HepG2 (cell line): ENCODE data around the gene YTHDF1. TPM values are rescaled to one million over a fixed set of nuclear protein-coding genes. Genes with fewer than 3 reads are reported as not detected.

Experiments used
- ATAC-seq: fragments of 200-7000 bp; cut with Tn5 transposase; 3 replicates; pipeline ENCODE4 v1.9.1; 2020; ENCODE audit warnings: mild to moderate bottlenecking, moderate library complexity
- BruUV-seq: library from RNA; stranded (reverse); fragments of 400-500 nt; replicated peaks from 2 replicates; lab custom pipeline; 2021; lab: Mats Ljungman, UMichigan
- CTCF ChIA-PET: fragments of 300-600 bp; formaldehyde crosslinking; extraction: SDS; loops from one replicate; lab custom pipeline; 2021; ENCODE audit warnings: low total read pairs, inconsistent platforms, low intra/inter-chr PET ratio; lab: Yijun Ruan, JAX
- POLR2A ChIA-PET: fragments of 350-600 bp; sonication (Branson Sonifier 250); formaldehyde crosslinking; loops from one replicate; lab custom pipeline; 2020; ENCODE audit warnings: antibody characterized with exemption, inconsistent platforms; lab: Yijun Ruan, JAX
- DNase-seq: peaks from one replicate; pipeline ENCODE4 v3.0.0-alpha.2; 2015; ENCODE audit warnings: low spot score
- FAIRE-seq: peaks from 3 replicates; lab custom pipeline; 2011; peaks lifted over from hg19 to GRCh38; lab: Jason Lieb, UNC
- H2AFZ ChIP-seq: one replicate; pipeline ENCODE4 v1.6.1; 2011; ENCODE audit warnings: low read length, inconsistent platforms
- H3K27ac ChIP-seq: fragments of 300-600 bp; 3 replicates; pipeline ENCODE4 v1.8.0; 2011; ENCODE audit warnings: mixed run types, mild to moderate bottlenecking, mixed read lengths, low read length, inconsistent platforms; ENCODE audit not compliant: insufficient read depth; ENCODE audit errors: extremely low read length
- H3K27me3 ChIP-seq, 2 experiments: fragments of 200-600 bp in 1 of 2; 2 replicates in 1 of 2; 3 replicates in 1 of 2; pipeline versions ENCODE4 v1.6.0 to v1.8.0; 2011; ENCODE audit warnings: low read length in 2 of 2, mild to moderate bottlenecking in 2 of 2, moderate library complexity in 2 of 2, inconsistent platforms in 1 of 2; ENCODE audit not compliant: insufficient read depth in 2 of 2, control insufficient read depth in 1 of 2
- H3K36me3 ChIP-seq, 2 experiments: fragments of 200-600 bp in 1 of 2; replicated peaks in 1 of 2; 2 replicates in 1 of 2; 3 replicates in 1 of 2; pipeline versions ENCODE4 v1.5.1 to v1.8.0; 2011; ENCODE audit warnings: low read length in 2 of 2, inconsistent platforms in 1 of 2; ENCODE audit not compliant: insufficient read depth in 2 of 2, control insufficient read depth in 1 of 2
- H3K4me1 ChIP-seq: 2 replicates; pipeline ENCODE4 v1.5.1; 2012; ENCODE audit warnings: low read length, inconsistent platforms; ENCODE audit not compliant: insufficient read depth
- H3K4me2 ChIP-seq: 2 replicates; pipeline ENCODE4 v1.6.0; 2011; ENCODE audit warnings: low read depth, low read length, inconsistent platforms
- H3K4me3 ChIP-seq, 3 experiments: fragments of 200-600 bp in 1 of 3; sonication (generic), shearing (Covaris generic) in 1 of 3; replicated peaks in 1 of 3; 2 replicates each; pipeline ENCODE4 v1.5.1; 2011 to 2016; ENCODE audit warnings: low read length in 3 of 3, inconsistent platforms in 2 of 3, low read depth in 2 of 3, mild to moderate bottlenecking in 2 of 3, control low read depth in 1 of 3, mixed read lengths in 1 of 3; ENCODE audit not compliant: insufficient read depth in 1 of 3
- H3K79me2 ChIP-seq: one replicate; pipeline ENCODE4 v1.6.1; 2011; ENCODE audit warnings: low read length, inconsistent platforms; ENCODE audit not compliant: insufficient read depth
- H3K9ac ChIP-seq: 2 replicates; pipeline ENCODE4 v1.6.0; 2011; ENCODE audit warnings: mild to moderate bottlenecking, low read depth, low read length, inconsistent platforms; ENCODE audit not compliant: insufficient read depth
- H3K9me3 ChIP-seq: 2 replicates; pipeline ENCODE4 v1.5.1; 2012; ENCODE audit warnings: mild to moderate bottlenecking, low read length
- H4K20me1 ChIP-seq: 2 replicates; pipeline ENCODE4 v1.6.0; 2011; ENCODE audit warnings: inconsistent platforms, mild to moderate bottlenecking, low read length, moderate library complexity; ENCODE audit not compliant: insufficient read depth
- CENPX ChIP-seq: sonication (generic); formaldehyde crosslinking; IDR thresholded peaks from 2 replicates; pipeline ENCODE4 v1.9.0; 2021; ENCODE audit warnings: mild to moderate bottlenecking, missing genetic modification reagents, moderate library complexity
- GATAD1 ChIP-seq: IDR thresholded peaks from 2 replicates; pipeline ENCODE4 v1.6.1; 2016; ENCODE audit warnings: missing genetic modification reagents, missing compliant biosample characterization
- MTA1 ChIP-seq: sonication (generic); formaldehyde crosslinking; IDR thresholded peaks from 2 replicates; pipeline ENCODE4 v1.4.0; 2020; ENCODE audit warnings: missing genetic modification reagents, mild to moderate bottlenecking, borderline replicate concordance
- NFKB2 ChIP-seq: sonication (generic); formaldehyde crosslinking; IDR thresholded peaks from 2 replicates; pipeline ENCODE4 v1.4.0; 2020; ENCODE audit warnings: missing genetic modification reagents, borderline replicate concordance
- PCBP2 ChIP-seq: fragments of 200-400 bp; formaldehyde crosslinking; optimal IDR thresholded peaks from 2 replicates; pipeline ENCODE3; 2018; ENCODE audit warnings: low read length, low read depth; ENCODE audit not compliant: poor library complexity, severe bottlenecking
- ZKSCAN1 ChIP-seq: fragments of 150-350 bp; IDR thresholded peaks from 2 replicates; pipeline ENCODE4 v1.6.1; 2014; ENCODE audit warnings: low read length
- ZMYM3 ChIP-seq: sonication (generic); formaldehyde crosslinking; IDR thresholded peaks from 2 replicates; pipeline ENCODE4 v1.5.1; 2020; ENCODE audit warnings: mild to moderate bottlenecking, missing genetic modification reagents
- ZNF562 ChIP-seq: sonication (generic); formaldehyde crosslinking; IDR thresholded peaks from 2 replicates; pipeline ENCODE4 v1.8.0; 2022; ENCODE audit warnings: missing genetic modification reagents, borderline replicate concordance
- ZNF878 ChIP-seq: sonication (generic); formaldehyde crosslinking; IDR thresholded peaks from 2 replicates; pipeline ENCODE4 v1.8.1; 2023; ENCODE audit warnings: mild to moderate bottlenecking, missing genetic modification reagents, moderate library complexity
- WGBS: methylation state at CpG from one replicate; pipeline ENCODE4 v1.1.6; 2017; ENCODE audit warnings: low lambda C conversion rate; 5-methylcytosine and 5-hydroxymethylcytosine counted together
- in situ Hi-C: cut with HindIII; loops from 2 replicates; pipeline ENCODE4 v1.10.0; 2017; ENCODE audit warnings: low pct_unique_long_range_greater_than_20kb; ENCODE audit not compliant: extremely low pct_ligation_motif_present
- intact Hi-C: fragments of 100-400 bp; cut with micrococcal nuclease; formaldehyde crosslinking; loops from one replicate; pipeline ENCODE4 v1.10.0; 2022; ENCODE audit not compliant: unreplicated experiment
- polyA plus RNA-seq, 8 experiments: library from polyadenylated mRNA; depleted of rRNA in 3 of 8; stranded (reverse) in 7 of 8; unstranded in 1 of 8; fragments of >200 nt; fragmentation: Illumina TruSeq in 4 of 8; extraction: Trizol in 4 of 8; gene quantifications; 2 replicates each; pipeline versions ENCODE4 v1.2.1 to v1.2.3, GENCODE V29; 2011 to 2016; ENCODE audit warnings: low read depth in 4 of 8, missing spikeins in 1 of 8, mixed read lengths in 1 of 8; ENCODE audit not compliant: insufficient read depth in 1 of 8
- total RNA-seq, 5 experiments: library from RNA; depleted of rRNA; stranded (reverse); fragments of >200 nt; fragmentation: Illumina TruSeq; extraction: Trizol; gene quantifications; 2 replicates each; pipeline ENCODE4 v1.2.3, GENCODE V29; 2016; ENCODE audit warnings: low read depth in 1 of 5
- TF ChIP-seq, protein P1 (sequence below): sonication (generic); formaldehyde crosslinking; IDR thresholded peaks from 2 replicates; pipeline ENCODE4 v1.9.0; 2021; ENCODE audit warnings: missing genetic modification reagents, borderline replicate concordance

YTHDF1 gene
- total and polyA plus RNA-seq, 2 of the 13 experiments (the other 11 are each of a cell fraction or from before 2014, with no cell fraction given): 34.5 to 37.7 TPM

GRCh38 chr20:63247671-63248228, 31.8 kb upstream of the YTHDF1 start:
- Histone ChIP-seq H3K9ac (no peak overlapping the region), H4K20me1 (no peaks in the 10 kb centered on the region; the same call in 1 of the 2 replicates), H3K27me3 (peaks cover 22 to 84% of the 10 kb centered on the region in 2 experiments), H3K4me3 (no peak overlapping the region), H3K27ac (no peak overlapping the region), H3K4me2 (no peak overlapping the region), H3K4me1 (no peaks in the 10 kb centered on the region), H3K36me3 (no peaks in the 10 kb centered on the region), H3K79me2 (no peaks in the 10 kb centered on the region), H3K9me3 (no peaks in the 10 kb centered on the region), H2AFZ (no peak overlapping the region)
- ChIA-PET CTCF (no interaction called here), POLR2A (no interaction called here)
- WGBS: 32% methylated on average over 23 of the region's 24 CpGs
- FAIRE-seq: no peak
- intact Hi-C loops (loop anchor here (10.0 kb wide), 1 partner anchor 193 kb away; no protein-coding TSS in a partner anchor), in situ Hi-C loops (no loop called here)
- peak; percentile 15 for ATAC-seq
- no peak for TF ChIP-seq PCBP2
- TF ChIP-seq ZKSCAN1: no peak
- TF ChIP-seq NFKB2 (CRISPR knock-in tag): 0 out of 2 replicates have a peak, but pooled peaks have one; percentile 29
- TF ChIP-seq ZNF878: no peak
- TF ChIP-seq CENPX (CRISPR knock-in tag): no peak
- 0 out of 2 replicates have a peak, but pooled peaks have one; percentile 26 for TF ChIP-seq ZMYM3 (CRISPR knock-in tag)
- TF ChIP-seq, protein P1, sequence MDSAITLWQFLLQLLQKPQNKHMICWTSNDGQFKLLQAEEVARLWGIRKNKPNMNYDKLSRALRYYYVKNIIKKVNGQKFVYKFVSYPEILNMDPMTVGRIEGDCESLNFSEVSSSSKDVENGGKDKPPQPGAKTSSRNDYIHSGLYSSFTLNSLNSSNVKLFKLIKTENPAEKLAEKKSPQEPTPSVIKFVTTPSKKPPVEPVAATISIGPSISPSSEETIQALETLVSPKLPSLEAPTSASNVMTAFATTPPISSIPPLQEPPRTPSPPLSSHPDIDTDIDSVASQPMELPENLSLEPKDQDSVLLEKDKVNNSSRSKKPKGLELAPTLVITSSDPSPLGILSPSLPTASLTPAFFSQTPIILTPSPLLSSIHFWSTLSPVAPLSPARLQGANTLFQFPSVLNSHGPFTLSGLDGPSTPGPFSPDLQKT (CRISPR knock-in tag): 0 out of 2 replicates have a peak, but pooled peaks have one; percentile 21
- TF ChIP-seq MTA1 (CRISPR knock-in tag): peak; percentile 9; the same call in 1 of the 2 replicates
- no peak for TF ChIP-seq ZNF562 (CRISPR knock-in tag)
- TF ChIP-seq GATAD1 (CRISPR knock-in tag): no peak
- DNase-seq: no peak
- no TSS peak for BruUV-seq
